ENCODE data around the gene NRG2.

DNA sequence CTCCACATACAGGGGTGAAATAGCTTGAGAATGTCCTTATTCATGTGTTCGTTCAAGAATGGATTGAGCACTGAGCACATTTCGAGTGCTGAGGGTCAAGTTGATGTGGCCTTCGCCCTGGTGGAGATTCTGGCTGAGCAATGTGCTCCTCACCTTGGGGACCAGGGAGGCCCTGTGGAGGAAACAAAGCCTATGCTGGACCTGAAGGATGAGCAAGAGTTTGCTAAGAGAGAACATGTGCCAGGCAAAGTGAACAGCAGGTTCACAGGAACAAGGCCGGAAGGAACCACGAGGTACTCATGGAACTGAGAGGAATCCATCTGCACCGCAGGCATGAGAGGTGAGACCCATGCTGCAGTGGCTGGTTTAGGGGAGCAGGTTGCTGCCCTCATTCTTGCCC lies 145.1 kb downstream of the NRG2 start:
- TF ChIP-seq EP300 (IDR thresholded peaks at IDR 0.05; ENCODE audit: borderline replicate concordance in 1 of 2, low read depth in 2 of 2, low read length in 2 of 2) (no peak), CTCF (IDR thresholded peaks at IDR 0.05; ENCODE audit: control extremely low read depth in 1 of 3, insufficient read depth in 1 of 3, low read depth in 1 of 3, low read length in 3 of 3) (no peak), KDM1A (IDR thresholded peaks at IDR 0.05; ENCODE audit: borderline replicate concordance, low read length) (no peak), POLR2A (IDR thresholded peaks at IDR 0.05; ENCODE audit: control extremely low read depth in 1 of 2, low read depth in 2 of 2, low read length in 2 of 2) (no peak), ZNF274 (IDR thresholded peaks at IDR 0.05; ENCODE audit: borderline replicate concordance, extremely low read depth, low read length) (no peak), EZH2 (IDR thresholded peaks at IDR 0.05; ENCODE audit: low read depth, low read length, severe bottlenecking) (no peak), TEAD4 (IDR thresholded peaks at IDR 0.05; ENCODE audit: low read depth, low read length) (no peak), EGR1 (IDR thresholded peaks at IDR 0.05; ENCODE audit: borderline replicate concordance, low read depth, low read length) (no peak), TAF1 (IDR thresholded peaks at IDR 0.05; ENCODE audit: low read depth, low read length) (no peak), JUN (IDR thresholded peaks at IDR 0.05; ENCODE audit: low read depth, low read length) (no peak), ATF3 (IDR thresholded peaks at IDR 0.05; ENCODE audit: insufficient read depth, low read depth, low read length) (no peak)

Measured in H1 (cell line).